Measurements from ENCODE around the gene TRAPPC10. TPM values are rescaled to one million over a fixed set of nuclear protein-coding genes. Genes with fewer than 3 reads are reported as not detected.
A peak's percentile ranks its signal among the peaks of the same experiment; 100 is the strongest.

Gene TRAPPC10, protein sequence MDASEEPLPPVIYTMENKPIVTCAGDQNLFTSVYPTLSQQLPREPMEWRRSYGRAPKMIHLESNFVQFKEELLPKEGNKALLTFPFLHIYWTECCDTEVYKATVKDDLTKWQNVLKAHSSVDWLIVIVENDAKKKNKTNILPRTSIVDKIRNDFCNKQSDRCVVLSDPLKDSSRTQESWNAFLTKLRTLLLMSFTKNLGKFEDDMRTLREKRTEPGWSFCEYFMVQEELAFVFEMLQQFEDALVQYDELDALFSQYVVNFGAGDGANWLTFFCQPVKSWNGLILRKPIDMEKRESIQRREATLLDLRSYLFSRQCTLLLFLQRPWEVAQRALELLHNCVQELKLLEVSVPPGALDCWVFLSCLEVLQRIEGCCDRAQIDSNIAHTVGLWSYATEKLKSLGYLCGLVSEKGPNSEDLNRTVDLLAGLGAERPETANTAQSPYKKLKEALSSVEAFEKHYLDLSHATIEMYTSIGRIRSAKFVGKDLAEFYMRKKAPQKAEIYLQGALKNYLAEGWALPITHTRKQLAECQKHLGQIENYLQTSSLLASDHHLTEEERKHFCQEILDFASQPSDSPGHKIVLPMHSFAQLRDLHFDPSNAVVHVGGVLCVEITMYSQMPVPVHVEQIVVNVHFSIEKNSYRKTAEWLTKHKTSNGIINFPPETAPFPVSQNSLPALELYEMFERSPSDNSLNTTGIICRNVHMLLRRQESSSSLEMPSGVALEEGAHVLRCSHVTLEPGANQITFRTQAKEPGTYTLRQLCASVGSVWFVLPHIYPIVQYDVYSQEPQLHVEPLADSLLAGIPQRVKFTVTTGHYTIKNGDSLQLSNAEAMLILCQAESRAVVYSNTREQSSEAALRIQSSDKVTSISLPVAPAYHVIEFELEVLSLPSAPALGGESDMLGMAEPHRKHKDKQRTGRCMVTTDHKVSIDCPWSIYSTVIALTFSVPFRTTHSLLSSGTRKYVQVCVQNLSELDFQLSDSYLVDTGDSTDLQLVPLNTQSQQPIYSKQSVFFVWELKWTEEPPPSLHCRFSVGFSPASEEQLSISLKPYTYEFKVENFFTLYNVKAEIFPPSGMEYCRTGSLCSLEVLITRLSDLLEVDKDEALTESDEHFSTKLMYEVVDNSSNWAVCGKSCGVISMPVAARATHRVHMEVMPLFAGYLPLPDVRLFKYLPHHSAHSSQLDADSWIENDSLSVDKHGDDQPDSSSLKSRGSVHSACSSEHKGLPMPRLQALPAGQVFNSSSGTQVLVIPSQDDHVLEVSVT
- total RNA-seq = 67.3 and 69.9 TPM in 2 replicates

DNA sequence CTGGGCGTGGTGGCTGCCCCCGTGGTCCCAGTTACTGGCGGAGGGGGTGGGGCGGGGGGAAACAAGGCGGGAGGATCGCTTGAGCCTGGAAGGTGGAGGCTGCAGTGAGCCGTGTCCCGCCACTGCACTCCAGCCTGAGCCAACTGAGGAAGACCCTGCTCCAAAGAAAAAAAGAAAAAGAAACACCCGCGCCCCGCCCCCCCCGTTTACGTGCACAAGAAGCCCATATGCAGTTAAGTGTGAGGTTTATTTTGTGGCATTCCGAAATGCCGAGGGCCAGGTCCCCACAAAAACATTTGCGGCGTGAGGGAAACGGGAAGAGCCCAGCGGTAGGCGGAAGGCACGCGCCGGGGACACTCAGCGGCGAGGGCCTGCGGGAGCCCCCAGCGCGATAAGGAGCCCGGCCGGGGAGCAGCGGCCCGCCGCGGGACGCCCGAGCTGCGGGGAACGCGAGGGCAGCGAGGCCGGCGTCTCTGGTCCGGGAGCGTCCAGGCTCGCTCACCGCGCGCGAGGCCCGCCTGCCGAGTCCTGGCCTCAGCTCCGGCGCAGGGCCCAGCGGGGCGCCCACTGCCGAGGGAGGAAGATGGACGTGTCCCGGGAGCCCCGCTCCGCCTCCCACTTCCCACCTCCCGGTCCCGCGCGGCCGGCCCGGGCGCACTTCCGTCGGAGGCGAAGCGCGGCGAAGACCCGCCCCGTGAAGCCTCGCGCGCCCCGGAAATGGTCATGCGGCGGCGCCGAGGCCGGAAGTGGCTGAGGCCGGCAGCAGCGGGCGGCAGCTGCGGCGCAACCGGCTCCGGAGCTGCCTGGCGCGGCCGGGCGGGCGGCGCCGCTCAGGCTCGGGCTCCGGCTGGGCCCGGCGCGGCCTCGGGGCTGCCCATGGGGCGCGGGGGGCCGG is at the start of gene TRAPPC10:
TRAPPC10 (plus strand) TSS at position 731 of the 895 bp plus-strand sequence. CDS start 185 bp downstream, outside the sequence.
- Mint-ChIP-seq H3K27ac (peak within 1 kb of the TSS; percentile 89), H3K9me3 (no peaks in the 10 kb centered on the region), H3K27me3 (ENCODE audit: low read depth) (no peaks in the 10 kb centered on the region), H3K4me1 (ENCODE audit: low read depth) (peaks cover 37% of the 10 kb centered on the region), H3K36me3 (ENCODE audit: low read depth) (peaks cover 26% of the 10 kb centered on the region), H3K4me3 (ENCODE audit: low read depth) (peak within 1 kb of the TSS; percentile 91)
- intact Hi-C loops (cut with micrococcal nuclease) = loop anchor here (1.0 kb wide), 1 partner anchor 71 kb away; no protein-coding TSS in a partner anchor
- DNase-seq (ENCODE audit: low spot score) = peak; percentile 80

DNA sequence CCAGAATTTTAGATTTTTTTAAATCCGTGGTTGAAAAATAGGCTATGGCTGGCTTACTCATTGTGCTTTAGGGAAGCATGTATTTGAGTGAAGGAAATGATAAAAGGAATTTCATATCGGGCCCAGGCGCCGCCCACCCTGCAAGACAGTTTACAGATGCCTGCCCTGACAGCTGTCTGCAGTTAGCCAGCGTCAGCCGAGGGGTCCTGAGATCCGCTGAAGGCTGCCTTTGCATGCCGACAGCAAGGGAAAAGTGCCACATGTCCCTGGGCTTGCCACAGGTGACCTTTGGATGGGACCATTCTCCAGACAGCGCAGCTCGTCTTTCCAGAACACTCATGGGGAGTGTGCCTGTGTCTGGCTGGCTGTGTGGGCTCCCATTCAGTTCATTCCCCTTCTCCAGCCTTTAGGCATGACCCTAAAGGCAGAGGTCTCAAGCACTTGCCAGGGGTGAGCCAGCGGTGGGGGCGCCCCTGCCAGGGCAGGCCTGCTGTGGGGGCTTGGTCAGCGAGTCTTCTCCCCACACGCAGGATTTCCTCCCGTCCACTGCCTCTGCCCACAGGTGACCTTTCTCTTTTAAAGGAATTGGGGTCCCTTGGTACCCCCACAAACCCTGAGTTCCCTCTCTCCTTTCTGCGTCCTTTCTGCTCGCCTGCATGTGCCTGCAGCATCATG is 46.1 kb upstream of the TRAPPC10 start:
- intact Hi-C loops (cut with micrococcal nuclease) = no loop called here
- DNase-seq (ENCODE audit: low spot score) = no peak
- Mint-ChIP-seq H3K4me3 (ENCODE audit: low read depth) (no peak overlapping the region), H3K9me3 (no peaks in the 10 kb centered on the region), H3K27me3 (ENCODE audit: low read depth) (no peaks in the 10 kb centered on the region), H3K4me1 (ENCODE audit: low read depth) (peaks cover 5% of the 10 kb centered on the region), H3K27ac (no peak overlapping the region), H3K36me3 (ENCODE audit: low read depth) (peaks cover 49% of the 10 kb centered on the region)

DNA sequence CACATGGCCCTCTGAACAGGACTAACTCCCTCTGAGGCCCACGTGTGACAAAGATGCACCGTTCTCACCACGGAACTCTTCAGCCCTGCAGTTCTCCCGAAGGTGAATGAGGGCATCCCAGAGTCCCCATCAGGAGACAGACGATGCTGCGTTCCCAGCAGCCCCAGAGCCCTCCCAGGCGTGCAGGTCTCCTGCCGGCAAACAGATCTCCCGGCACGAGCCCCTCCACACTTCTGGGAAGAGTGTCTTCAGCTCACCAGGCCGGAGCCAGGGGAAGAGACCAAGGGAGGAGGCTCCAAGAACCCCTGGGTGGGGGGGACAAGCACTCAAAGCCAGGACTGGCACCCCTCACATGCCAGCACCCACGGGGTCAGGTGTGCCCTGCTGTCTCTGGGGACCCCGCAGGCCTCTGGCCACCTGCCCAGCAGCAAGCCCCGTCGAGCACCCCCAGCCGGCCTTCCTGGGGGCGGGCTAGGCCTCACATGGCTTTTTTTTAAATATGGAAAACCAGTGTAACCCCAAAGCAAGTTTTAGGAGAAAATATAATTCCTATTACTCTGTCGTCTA is 45.1 kb upstream of the TRAPPC10 start:
- Mint-ChIP-seq H3K36me3 (ENCODE audit: low read depth) (peaks cover 46% of the 10 kb centered on the region), H3K27ac (no peak overlapping the region), H3K27me3 (ENCODE audit: low read depth) (no peaks in the 10 kb centered on the region), H3K4me3 (ENCODE audit: low read depth) (no peak overlapping the region), H3K9me3 (no peaks in the 10 kb centered on the region), H3K4me1 (ENCODE audit: low read depth) (no peaks in the 10 kb centered on the region)
- intact Hi-C loops (cut with micrococcal nuclease) = no loop called here
- DNase-seq (ENCODE audit: low spot score) = no peak

DNA sequence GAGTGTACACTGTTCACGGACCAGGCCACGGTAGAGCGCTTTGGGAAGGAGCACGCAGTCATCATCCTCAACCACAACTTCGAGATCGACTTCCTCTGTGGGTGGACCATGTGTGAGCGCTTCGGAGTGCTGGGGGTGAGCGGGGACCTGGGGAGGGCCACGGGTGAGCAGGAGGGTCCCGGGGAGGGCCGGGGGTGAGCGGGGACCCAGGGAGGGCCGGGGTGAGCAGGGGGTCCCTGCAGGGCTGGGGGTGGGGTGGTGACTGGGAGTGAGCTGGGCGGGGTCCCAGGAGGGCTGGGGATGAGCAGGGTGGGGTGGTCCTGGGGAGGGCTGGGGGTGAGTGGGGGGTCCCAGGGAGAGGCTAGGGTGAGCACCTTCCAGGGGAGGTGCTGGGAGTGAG is 44.1 kb upstream of the TRAPPC10 start:
- Mint-ChIP-seq H3K9me3 (no peaks in the 10 kb centered on the region), H3K4me1 (ENCODE audit: low read depth) (no peaks in the 10 kb centered on the region), H3K36me3 (ENCODE audit: low read depth) (peaks cover 43% of the 10 kb centered on the region), H3K27me3 (ENCODE audit: low read depth) (no peaks in the 10 kb centered on the region), H3K27ac (no peak overlapping the region), H3K4me3 (ENCODE audit: low read depth) (no peak overlapping the region)
- DNase-seq (ENCODE audit: low spot score) = no peak
- intact Hi-C loops (cut with micrococcal nuclease) = no loop called here

DNA sequence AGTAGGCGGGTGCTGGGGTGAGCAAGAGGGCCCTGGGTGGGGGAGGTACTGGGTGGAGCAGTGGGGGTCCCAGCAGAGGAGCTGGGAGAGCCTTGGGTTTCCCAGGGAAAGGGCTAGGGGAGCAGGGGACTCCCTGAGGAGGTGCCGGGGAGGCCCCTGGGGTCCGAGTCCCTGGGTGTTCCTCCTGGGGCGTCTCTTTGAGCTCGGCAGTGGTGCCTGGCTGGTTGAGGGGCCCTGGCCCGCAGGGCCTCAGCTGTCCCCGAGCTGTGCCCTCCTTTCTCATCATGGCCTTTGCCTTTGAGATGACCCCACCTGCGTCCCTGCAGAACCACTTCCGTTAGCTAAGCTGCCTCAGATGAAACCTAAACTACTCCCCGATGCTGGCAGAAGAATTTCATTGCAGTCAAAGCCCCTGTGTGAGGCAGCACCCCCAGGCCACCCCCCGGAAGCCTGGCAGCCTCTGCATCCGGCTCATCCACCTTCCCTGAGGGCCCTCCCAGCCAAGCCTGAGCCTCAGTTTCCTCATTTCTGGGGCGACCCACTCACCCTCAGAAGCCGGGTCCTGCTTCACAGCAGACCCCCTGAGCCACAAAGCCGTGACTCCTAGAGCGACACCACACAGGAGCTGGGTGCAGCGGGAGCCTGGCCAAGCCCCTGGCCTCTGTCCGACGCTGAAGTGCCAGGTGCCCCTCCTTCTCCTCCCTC is 43.5 kb upstream of the TRAPPC10 start:
- H3K36me3 Mint-ChIP-seq (ENCODE audit: low read depth) = peaks cover 41% of the 10 kb centered on the region
- H3K4me1 Mint-ChIP-seq (ENCODE audit: low read depth) = no peaks in the 10 kb centered on the region
- H3K4me3 Mint-ChIP-seq (ENCODE audit: low read depth) = no peak overlapping the region
- intact Hi-C loops (cut with micrococcal nuclease) = no loop called here
- H3K9me3 Mint-ChIP-seq = no peaks in the 10 kb centered on the region
- DNase-seq (ENCODE audit: low spot score) = no peak
- H3K27me3 Mint-ChIP-seq (ENCODE audit: low read depth) = no peaks in the 10 kb centered on the region
- no peak overlapping the region for H3K27ac Mint-ChIP-seq

DNA sequence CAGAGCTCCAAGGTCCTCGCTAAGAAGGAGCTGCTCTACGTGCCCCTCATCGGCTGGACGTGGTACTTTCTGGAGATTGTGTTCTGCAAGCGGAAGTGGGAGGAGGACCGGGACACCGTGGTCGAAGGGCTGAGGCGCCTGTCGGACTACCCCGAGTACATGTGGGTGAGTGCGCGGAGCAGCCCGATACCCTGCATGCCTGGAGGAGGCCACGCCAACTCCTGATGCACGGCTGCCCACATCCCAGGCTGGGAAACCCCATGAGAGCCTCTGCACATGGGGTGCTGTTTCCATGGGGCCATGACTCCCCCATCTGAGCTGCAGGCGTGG is 43.0 kb upstream of the TRAPPC10 start:
- intact Hi-C loops (cut with micrococcal nuclease) = no loop called here

DNA sequence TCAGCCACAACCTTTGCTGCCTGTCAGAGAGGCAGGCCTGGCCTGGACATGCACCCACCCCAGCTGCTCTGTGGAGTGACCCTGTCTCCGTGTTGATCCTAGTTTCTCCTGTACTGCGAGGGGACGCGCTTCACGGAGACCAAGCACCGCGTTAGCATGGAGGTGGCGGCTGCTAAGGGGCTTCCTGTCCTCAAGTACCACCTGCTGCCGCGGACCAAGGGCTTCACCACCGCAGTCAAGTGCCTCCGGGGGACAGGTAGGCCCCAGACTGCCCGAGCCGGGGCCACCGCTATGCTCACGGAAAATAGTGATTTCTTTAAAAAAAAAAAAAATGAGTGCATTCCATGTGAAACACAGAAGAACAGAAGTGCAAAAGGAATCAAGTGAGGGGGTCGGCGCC is 41.6 kb upstream of the TRAPPC10 start:
- Mint-ChIP-seq H3K4me3 (ENCODE audit: low read depth) (no peak overlapping the region), H3K27me3 (ENCODE audit: low read depth) (no peaks in the 10 kb centered on the region), H3K9me3 (no peaks in the 10 kb centered on the region), H3K4me1 (ENCODE audit: low read depth) (peaks cover 8% of the 10 kb centered on the region), H3K36me3 (ENCODE audit: low read depth) (peaks cover 45% of the 10 kb centered on the region), H3K27ac (no peak overlapping the region)
- intact Hi-C loops (cut with micrococcal nuclease) = no loop called here
- DNase-seq (ENCODE audit: low spot score) = no peak

More for the DNA sequence above, 43.0 kb upstream of the TRAPPC10 start:
- Mint-ChIP-seq H3K4me1 (ENCODE audit: low read depth) (no peaks in the 10 kb centered on the region), H3K4me3 (ENCODE audit: low read depth) (no peak overlapping the region), H3K36me3 (ENCODE audit: low read depth) (peaks cover 39% of the 10 kb centered on the region), H3K9me3 (no peaks in the 10 kb centered on the region), H3K27ac (no peak overlapping the region), H3K27me3 (ENCODE audit: low read depth) (no peaks in the 10 kb centered on the region)
- DNase-seq (ENCODE audit: low spot score) = no peak

DNA sequence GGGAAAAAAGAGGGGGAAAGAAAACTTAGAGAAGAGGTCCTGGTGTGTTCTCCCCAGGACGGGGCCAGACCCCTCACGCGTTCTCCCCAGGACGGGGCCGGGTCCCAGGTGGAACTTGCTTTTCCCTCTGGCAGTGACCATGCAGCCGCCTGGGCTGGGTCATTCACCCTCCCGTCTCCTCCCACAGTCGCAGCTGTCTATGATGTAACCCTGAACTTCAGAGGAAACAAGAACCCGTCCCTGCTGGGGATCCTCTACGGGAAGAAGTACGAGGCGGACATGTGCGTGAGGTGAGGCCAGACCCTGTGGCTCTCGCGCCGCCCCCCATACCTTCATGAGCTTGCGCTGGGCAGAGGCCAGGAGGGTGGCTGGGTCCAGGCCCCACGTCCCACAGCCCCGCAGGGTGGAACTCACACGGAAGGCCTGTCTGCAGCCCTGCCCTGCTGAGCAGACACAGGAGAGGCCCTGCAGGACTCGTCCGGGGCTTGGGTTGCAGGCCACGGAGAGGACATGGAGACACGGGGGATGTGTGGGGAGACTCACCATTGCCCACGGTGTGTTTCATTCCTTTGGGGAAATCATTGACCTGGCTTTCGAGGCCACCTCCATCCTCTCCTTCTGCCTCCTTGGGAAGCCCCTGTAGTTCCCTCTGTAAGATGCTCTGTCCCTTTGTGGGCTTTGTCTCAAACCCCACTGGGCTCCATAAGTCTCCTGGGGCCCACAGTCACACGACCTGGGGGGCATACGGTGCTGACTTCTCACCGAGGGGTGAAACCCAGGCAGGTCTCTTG is 40.7 kb upstream of the TRAPPC10 start:
- peaks cover 10% of the 10 kb centered on the region for H3K4me1 Mint-ChIP-seq (ENCODE audit: low read depth)
- no peaks in the 10 kb centered on the region for H3K27me3 Mint-ChIP-seq (ENCODE audit: low read depth)
- H3K27ac Mint-ChIP-seq = no peak overlapping the region

DNA sequence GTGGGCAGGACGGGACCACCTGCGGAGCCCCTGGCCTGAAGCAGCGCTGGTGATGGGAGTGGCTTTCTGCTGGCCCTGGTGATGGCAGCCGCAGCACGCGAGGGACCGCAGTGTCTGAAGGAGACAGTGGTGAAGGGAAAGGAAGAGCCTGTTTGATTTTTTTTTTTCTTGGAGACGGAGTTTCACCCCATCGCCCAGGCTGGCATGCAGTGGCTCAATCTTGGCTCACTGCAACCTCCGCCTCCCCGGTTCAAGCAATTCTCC is 40.2 kb upstream of the TRAPPC10 start:
- intact Hi-C loops (cut with micrococcal nuclease) = no loop called here
- no peaks in the 10 kb centered on the region for H3K27me3 Mint-ChIP-seq (ENCODE audit: low read depth)
- H3K36me3 Mint-ChIP-seq (ENCODE audit: low read depth) = peaks cover 47% of the 10 kb centered on the region
- no peaks in the 10 kb centered on the region for H3K9me3 Mint-ChIP-seq
- H3K27ac Mint-ChIP-seq = no peak overlapping the region
- H3K4me3 Mint-ChIP-seq (ENCODE audit: low read depth) = no peak overlapping the region
- DNase-seq (ENCODE audit: low spot score) = no peak
- H3K4me1 Mint-ChIP-seq (ENCODE audit: low read depth) = peaks cover 10% of the 10 kb centered on the region

More for the DNA sequence above, 40.7 kb upstream of the TRAPPC10 start:
- intact Hi-C loops (cut with micrococcal nuclease) = no loop called here
- DNase-seq (ENCODE audit: low spot score) = no peak
- H3K36me3 Mint-ChIP-seq (ENCODE audit: low read depth) = peaks cover 47% of the 10 kb centered on the region
- no peak overlapping the region for H3K4me3 Mint-ChIP-seq (ENCODE audit: low read depth)
- no peaks in the 10 kb centered on the region for H3K9me3 Mint-ChIP-seq

DNA sequence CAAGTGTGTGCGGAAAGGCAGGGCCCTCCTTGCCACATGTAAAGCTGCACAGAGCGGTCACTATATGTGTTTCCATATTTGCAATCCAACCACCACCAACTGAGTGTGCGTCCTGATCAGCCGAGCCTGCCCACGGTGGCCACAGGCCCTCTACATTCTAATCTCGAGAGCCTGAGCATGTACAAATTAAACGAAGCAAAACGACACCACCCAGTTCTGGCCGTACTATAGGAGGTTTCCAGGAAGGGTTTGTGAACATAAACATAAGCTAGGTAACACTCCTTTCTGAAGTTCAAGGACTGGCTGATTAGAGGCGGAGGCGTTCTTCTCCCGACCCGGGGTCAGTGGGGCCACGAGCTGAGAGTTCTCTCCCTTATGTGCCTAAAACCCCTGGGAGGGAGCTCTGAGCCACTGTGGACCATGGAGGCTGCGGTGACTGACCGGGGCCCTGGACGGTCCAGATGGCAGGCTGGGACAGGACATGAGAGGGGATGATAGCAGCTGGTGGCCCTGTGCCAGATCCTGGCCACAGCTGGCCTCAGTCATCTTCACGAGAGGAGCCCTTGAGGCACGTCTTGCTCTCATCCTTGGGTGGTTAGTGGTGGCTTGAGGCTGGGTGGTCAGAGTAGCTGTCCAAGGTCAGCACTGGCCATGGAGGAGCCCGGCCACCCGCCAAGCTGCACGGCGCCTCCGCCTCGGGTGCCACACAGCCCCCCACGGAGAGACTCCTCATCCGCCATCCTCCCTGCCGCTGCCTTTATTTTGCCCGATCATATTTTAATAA is 39.1 kb upstream of the TRAPPC10 start:
- Mint-ChIP-seq H3K9me3 (no peaks in the 10 kb centered on the region), H3K4me3 (ENCODE audit: low read depth) (no peak overlapping the region), H3K4me1 (ENCODE audit: low read depth) (peaks cover 10% of the 10 kb centered on the region), H3K36me3 (ENCODE audit: low read depth) (peaks cover 41% of the 10 kb centered on the region), H3K27ac (no peak overlapping the region), H3K27me3 (ENCODE audit: low read depth) (no peaks in the 10 kb centered on the region)
- intact Hi-C loops (cut with micrococcal nuclease) = no loop called here
- no peak for DNase-seq (ENCODE audit: low spot score)
